Activated CD8-positive, alpha-beta memory T cell treated with anti-CD3 and anti-CD28 coated beads, Interleukin-2, amount 50 U/mL, for 24 hours (primary cell): ENCODE data around the gene MTUS2.

ENCODE experiments used
- DNase-seq: peaks from one replicate; pipeline ENCODE4 v3.0.0-alpha.2; 2020; ENCODE audit errors: extremely low read depth

Gene MTUS2

GRCh38 chr13:29106651-29107050 is 286.5 kb downstream of the MTUS2 start:
- no peak for DNase-seq

- DNase-seq = no peak
Measured at GRCh38 chr13:29108068-29108786, 288.1 kb downstream of the MTUS2 start.

- no peak for DNase-seq
Measured at GRCh38 chr13:29109987-29110386, 289.8 kb downstream of the MTUS2 start.

- DNase-seq = no peak
Measured at GRCh38 chr13:29111446-29111845, 291.3 kb downstream of the MTUS2 start.

GRCh38 chr13:29115842-29116241 is 295.7 kb downstream of the MTUS2 start:
- DNase-seq = no peak

GRCh38 chr13:29117663-29118062 is 297.5 kb downstream of the MTUS2 start:
- DNase-seq = no peak

GRCh38 chr13:29118471-29118870 is 298.3 kb downstream of the MTUS2 start:
- no peak for DNase-seq

GRCh38 chr13:29125191-29125933 is 305.2 kb downstream of the MTUS2 start:
- no peak for DNase-seq

GRCh38 chr13:29125934-29126424 is 305.8 kb downstream of the MTUS2 start:
- no peak for DNase-seq

- no peak for DNase-seq
Measured at GRCh38 chr13:29129616-29130015, 309.5 kb downstream of the MTUS2 start.

GRCh38 chr13:29131159-29131558 is 311.0 kb downstream of the MTUS2 start:
- DNase-seq = no peak

- DNase-seq = no peak
Measured at GRCh38 chr13:29131881-29132668, 311.9 kb downstream of the MTUS2 start.

- DNase-seq = no peak
Measured at GRCh38 chr13:29136341-29136740, 316.2 kb downstream of the MTUS2 start.

- no peak for DNase-seq
Measured at GRCh38 chr13:29137016-29137415, 316.9 kb downstream of the MTUS2 start.

- DNase-seq = no peak
Measured at GRCh38 chr13:29137995-29138394, 317.9 kb downstream of the MTUS2 start.

GRCh38 chr13:29140277-29140676 is 320.1 kb downstream of the MTUS2 start:
- no peak for DNase-seq

GRCh38 chr13:29143847-29144246 is 323.7 kb downstream of the MTUS2 start:
- DNase-seq = no peak

GRCh38 chr13:29154390-29154789 is 334.3 kb downstream of the MTUS2 start:
- no peak for DNase-seq

GRCh38 chr13:29156136-29156535 is 336.0 kb downstream of the MTUS2 start:
- DNase-seq = no peak

- DNase-seq = no peak
Measured at GRCh38 chr13:29159871-29160270, 339.7 kb downstream of the MTUS2 start.

GRCh38 chr13:29160862-29161261 is 340.7 kb downstream of the MTUS2 start:
- DNase-seq = no peak

GRCh38 chr13:29161676-29162075 is 341.5 kb downstream of the MTUS2 start:
- no peak for DNase-seq
